ENCODE data around the gene SESN2.

DNA sequence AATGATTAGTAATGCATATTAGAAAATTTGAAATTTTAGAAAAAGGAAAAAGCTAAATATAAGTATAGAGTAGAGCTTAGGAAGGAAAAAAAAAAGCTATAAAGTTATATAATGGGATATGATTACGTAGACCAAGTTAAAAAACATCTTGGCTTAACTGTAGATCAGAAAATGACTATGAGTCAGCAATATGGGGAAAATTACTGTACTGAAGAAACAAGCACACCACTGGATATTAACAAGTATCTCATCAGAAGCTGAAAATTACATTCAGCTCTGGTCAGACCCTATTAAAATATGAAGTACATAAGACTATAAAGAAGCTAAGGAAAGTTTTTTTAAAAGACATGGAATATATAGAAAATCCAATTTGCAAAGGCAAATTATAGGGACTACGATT lies 46.0 kb upstream of the SESN2 start:
- TF ChIP-seq, protein P1, sequence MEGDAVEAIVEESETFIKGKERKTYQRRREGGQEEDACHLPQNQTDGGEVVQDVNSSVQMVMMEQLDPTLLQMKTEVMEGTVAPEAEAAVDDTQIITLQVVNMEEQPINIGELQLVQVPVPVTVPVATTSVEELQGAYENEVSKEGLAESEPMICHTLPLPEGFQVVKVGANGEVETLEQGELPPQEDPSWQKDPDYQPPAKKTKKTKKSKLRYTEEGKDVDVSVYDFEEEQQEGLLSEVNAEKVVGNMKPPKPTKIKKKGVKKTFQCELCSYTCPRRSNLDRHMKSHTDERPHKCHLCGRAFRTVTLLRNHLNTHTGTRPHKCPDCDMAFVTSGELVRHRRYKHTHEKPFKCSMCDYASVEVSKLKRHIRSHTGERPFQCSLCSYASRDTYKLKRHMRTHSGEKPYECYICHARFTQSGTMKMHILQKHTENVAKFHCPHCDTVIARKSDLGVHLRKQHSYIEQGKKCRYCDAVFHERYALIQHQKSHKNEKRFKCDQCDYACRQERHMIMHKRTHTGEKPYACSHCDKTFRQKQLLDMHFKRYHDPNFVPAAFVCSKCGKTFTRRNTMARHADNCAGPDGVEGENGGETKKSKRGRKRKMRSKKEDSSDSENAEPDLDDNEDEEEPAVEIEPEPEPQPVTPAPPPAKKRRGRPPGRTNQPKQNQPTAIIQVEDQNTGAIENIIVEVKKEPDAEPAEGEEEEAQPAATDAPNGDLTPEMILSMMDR (IDR thresholded peaks at IDR 0.05): no peak
- no peak for TF ChIP-seq POLR2A (IDR thresholded peaks at IDR 0.05)
